Astrocyte (in vitro differentiated cells and primary cell): ENCODE results near the gene LNX2.

Experiments
- EZH2 ChIP-seq: IDR thresholded peaks from 2 replicates; pipeline ENCODE4 v1.6.1; 2012; ENCODE audit warnings: mild to moderate bottlenecking, low read length, inconsistent platforms; ENCODE audit not compliant: insufficient read depth
- TF ChIP-seq, protein P1 (sequence below): IDR thresholded peaks from 2 replicates; pipeline ENCODE4 v1.5.1; 2011; ENCODE audit warnings: low read depth, mild to moderate bottlenecking, inconsistent platforms, low read length, moderate library complexity; ENCODE audit not compliant: insufficient read depth

DNA sequence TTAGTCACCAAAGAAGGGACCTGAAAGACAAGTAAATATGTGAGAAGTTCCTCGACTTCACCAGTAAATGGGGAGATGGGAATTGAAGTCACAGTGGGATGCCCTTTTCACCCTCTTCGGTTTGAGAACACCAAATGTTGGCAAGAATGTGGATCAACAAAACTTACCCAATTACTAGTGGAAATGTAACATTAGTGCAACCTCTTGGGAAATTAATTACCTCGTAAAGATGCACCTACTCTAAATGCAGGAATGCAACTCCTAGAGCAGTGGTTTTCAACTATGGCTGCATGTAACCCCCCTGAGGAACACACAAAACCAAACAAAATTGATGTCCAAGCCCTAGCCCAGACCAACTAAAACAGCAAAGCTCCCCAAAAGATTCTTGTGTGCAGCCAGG, 78.1 kb downstream of the LNX2 start:
- no peak for TF ChIP-seq EZH2
- TF ChIP-seq, protein P1, sequence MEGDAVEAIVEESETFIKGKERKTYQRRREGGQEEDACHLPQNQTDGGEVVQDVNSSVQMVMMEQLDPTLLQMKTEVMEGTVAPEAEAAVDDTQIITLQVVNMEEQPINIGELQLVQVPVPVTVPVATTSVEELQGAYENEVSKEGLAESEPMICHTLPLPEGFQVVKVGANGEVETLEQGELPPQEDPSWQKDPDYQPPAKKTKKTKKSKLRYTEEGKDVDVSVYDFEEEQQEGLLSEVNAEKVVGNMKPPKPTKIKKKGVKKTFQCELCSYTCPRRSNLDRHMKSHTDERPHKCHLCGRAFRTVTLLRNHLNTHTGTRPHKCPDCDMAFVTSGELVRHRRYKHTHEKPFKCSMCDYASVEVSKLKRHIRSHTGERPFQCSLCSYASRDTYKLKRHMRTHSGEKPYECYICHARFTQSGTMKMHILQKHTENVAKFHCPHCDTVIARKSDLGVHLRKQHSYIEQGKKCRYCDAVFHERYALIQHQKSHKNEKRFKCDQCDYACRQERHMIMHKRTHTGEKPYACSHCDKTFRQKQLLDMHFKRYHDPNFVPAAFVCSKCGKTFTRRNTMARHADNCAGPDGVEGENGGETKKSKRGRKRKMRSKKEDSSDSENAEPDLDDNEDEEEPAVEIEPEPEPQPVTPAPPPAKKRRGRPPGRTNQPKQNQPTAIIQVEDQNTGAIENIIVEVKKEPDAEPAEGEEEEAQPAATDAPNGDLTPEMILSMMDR, result no peak
